ENCODE data around the gene ARAP2.
A peak's percentile ranks its signal among the peaks of the same experiment; 100 is the strongest.

The ARAP2 gene

DNA sequence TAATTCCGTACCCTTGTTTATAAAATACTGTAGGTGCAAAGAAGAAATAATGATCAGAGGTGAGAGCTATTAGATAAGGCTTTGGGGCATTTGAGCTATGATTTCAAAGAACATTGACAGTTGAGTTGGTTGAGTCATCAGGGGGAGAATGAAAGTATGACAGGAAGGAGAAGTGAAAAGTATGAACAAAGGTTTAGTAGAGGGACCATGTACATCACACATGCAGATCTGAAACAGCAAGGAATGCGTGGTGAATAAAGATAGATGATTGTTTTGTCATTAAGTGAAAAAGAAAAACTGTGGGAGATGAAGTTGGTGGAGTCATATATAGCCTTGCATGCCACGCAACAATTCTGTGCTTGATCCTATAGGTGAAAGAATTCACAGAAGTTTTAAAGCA, 163.1 kb downstream of the ARAP2 start:
- H3K4me3 ChIP-seq (ENCODE audit: low read depth, low read length), result no peak overlapping the region
- TF ChIP-seq, protein P1, sequence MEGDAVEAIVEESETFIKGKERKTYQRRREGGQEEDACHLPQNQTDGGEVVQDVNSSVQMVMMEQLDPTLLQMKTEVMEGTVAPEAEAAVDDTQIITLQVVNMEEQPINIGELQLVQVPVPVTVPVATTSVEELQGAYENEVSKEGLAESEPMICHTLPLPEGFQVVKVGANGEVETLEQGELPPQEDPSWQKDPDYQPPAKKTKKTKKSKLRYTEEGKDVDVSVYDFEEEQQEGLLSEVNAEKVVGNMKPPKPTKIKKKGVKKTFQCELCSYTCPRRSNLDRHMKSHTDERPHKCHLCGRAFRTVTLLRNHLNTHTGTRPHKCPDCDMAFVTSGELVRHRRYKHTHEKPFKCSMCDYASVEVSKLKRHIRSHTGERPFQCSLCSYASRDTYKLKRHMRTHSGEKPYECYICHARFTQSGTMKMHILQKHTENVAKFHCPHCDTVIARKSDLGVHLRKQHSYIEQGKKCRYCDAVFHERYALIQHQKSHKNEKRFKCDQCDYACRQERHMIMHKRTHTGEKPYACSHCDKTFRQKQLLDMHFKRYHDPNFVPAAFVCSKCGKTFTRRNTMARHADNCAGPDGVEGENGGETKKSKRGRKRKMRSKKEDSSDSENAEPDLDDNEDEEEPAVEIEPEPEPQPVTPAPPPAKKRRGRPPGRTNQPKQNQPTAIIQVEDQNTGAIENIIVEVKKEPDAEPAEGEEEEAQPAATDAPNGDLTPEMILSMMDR (IDR thresholded peaks at IDR 0.05; ENCODE audit: insufficient read depth, low read depth, low read length, missing control alignments), result no peak
- peak; percentile 47 for DNase-seq (ENCODE audit: low read depth)

DNA sequence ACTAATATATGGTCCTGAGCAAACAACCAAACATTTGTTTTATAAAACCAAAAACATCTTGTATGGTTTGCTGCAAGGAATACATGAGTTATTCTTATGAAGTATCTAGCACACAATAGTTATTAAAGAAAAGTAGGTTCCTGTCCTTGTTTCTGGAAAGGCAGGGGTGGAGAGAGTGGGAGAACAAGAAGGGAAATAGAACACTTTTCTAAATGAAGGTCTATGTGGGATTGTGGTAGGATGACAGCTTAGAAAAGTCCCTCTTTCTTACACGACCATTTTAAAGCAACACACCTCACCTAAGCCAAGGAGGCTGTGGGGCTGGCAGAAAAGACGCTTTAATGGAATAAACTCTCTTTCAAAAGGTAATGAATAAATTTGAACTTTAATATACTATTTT, 164.6 kb downstream of the ARAP2 start:
- H3K4me3 ChIP-seq (ENCODE audit: low read depth, low read length), result no peak overlapping the region
- TF ChIP-seq, protein P1 (IDR thresholded peaks at IDR 0.05; ENCODE audit: insufficient read depth, low read depth, low read length, missing control alignments), result no peak
- DNase-seq (ENCODE audit: low read depth), result no peak

DNA sequence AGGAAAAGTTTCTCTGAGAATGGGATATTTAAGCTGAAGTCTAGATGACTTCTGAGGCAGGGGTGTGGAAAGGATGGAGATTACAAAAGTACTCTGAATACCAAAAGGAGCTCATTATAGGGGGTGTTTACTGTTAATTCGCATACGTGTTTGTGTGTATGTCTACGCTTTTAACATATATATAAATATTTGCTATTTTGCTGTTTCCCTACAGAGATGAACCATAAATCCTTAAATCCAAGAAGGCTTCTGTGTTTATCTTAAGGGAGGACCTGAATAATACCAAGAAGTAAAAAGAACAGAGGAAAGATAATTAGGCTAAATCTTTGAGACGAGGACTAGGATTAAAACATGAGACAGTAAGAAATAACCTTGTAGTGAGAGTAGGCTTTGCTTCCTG, 166.0 kb downstream of the ARAP2 start:
- no peak overlapping the region for H3K4me3 ChIP-seq (ENCODE audit: low read depth, low read length)
- no peak for DNase-seq (ENCODE audit: low read depth)
- TF ChIP-seq, protein P1 (IDR thresholded peaks at IDR 0.05; ENCODE audit: insufficient read depth, low read depth, low read length, missing control alignments), result no peak

DNA sequence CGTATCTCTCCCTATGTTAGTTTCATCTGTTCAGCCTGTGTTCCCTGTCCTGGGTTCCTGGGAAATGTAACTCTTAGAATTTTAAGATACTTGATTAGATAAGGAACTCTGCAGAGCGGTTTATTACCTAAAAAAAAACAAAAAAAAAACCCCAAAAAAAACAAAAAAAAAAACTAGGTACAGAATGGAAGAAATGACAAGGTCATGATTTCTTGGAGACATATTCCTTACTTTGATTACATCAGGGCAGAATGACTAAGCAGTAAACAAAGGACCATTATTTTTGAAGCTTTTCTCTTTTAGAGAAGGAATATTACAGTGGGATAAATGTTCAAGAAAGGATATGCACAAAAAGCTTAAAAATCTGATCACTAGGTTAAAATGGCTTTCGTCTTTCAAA, 171.8 kb downstream of the ARAP2 start:
- TF ChIP-seq, protein P1 (IDR thresholded peaks at IDR 0.05; ENCODE audit: insufficient read depth, low read depth, low read length, missing control alignments), result no peak
- no peak overlapping the region for H3K4me3 ChIP-seq (ENCODE audit: low read depth, low read length)
- DNase-seq (ENCODE audit: low read depth), result no peak

DNA sequence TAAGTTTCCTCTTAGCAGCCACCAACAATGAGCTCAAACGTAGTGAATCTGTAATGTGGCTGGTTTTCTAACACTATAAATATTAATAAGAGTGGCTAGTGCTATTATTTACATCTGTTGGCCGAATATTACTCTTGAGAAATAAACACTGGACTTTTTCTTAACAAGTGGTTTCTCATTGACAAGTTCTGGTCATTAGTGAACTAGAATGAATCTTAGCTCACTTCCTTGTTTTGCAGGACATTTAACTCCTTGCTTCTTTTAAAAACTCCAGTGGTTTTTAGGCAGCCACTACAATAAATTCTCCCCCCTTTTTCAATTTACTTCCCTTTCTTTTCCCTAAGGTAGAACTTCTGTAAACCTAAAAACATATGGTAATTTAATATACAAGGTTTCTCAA, 177.2 kb downstream of the ARAP2 start:
- no peak overlapping the region for H3K4me3 ChIP-seq (ENCODE audit: low read depth, low read length)
- no peak for DNase-seq (ENCODE audit: low read depth)
- TF ChIP-seq, protein P1 (IDR thresholded peaks at IDR 0.05; ENCODE audit: insufficient read depth, low read depth, low read length, missing control alignments), result no peak

DNA sequence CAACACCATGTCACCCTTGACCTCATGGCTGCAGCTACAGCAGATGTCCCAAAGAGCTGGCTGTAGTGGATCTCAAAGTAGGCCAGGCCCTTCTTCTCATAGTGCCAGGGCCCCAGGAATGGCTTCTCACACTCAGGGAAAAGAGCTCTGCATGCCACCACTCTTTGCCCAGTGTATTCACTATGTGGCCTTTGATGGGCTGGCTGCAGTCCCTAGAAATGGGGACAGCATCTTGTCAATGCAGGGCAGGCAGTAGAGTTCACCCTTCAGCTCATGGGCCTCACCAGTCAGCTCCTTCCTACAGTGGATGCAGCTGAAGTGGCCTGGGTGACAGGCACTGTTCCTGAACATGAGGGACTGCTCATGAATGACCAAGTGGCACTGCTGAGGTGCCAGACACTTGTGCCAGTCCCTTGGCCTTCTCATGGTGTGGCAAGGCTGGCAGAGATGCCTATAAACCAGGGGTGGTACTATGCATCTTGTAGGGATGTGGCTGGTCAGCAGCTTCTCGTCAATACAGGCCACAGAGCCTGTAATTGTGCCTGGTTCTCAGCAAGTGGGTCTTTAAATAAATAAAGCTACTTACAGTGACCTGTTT, 178.9 kb downstream of the ARAP2 start:
- TF ChIP-seq, protein P1 (IDR thresholded peaks at IDR 0.05; ENCODE audit: insufficient read depth, low read depth, low read length, missing control alignments), result no peak
- no peak for DNase-seq (ENCODE audit: low read depth)
- H3K4me3 ChIP-seq (ENCODE audit: low read depth, low read length), result no peak overlapping the region

DNA sequence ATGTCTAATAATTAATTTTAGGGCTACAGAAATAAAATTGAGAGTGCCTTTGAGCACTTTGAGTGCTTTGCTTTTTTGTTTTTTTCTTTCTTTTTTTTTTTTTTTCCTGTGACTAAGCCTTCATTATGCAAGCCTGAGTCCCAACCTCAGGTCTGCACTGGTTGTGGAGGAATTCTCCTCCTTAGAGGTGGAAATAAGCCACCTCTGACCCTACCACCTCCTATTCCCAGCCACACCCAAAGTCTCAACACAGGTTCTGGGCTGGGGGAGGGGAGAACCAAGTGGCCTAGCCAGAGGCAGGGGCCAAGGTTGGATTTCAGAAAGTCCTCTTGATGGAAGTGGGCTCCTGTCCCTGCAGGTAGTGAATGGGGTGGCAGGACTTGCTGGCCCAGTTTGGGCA, 180.2 kb downstream of the ARAP2 start:
- DNase-seq (ENCODE audit: low read depth), result no peak
- H3K4me3 ChIP-seq (ENCODE audit: low read depth, low read length), result no peak overlapping the region
- TF ChIP-seq, protein P1 (IDR thresholded peaks at IDR 0.05; ENCODE audit: insufficient read depth, low read depth, low read length, missing control alignments), result no peak

All from GM12865 (cell line).